NAMALWA (cell line): ENCODE measurements around the gene PLA2G4B.

Experiments used
- DNase-seq: peaks from one replicate; pipeline ENCODE4 v3.0.0-alpha.2; 2015; ENCODE audit warnings: low spot score

The PLA2G4B gene

DNA sequence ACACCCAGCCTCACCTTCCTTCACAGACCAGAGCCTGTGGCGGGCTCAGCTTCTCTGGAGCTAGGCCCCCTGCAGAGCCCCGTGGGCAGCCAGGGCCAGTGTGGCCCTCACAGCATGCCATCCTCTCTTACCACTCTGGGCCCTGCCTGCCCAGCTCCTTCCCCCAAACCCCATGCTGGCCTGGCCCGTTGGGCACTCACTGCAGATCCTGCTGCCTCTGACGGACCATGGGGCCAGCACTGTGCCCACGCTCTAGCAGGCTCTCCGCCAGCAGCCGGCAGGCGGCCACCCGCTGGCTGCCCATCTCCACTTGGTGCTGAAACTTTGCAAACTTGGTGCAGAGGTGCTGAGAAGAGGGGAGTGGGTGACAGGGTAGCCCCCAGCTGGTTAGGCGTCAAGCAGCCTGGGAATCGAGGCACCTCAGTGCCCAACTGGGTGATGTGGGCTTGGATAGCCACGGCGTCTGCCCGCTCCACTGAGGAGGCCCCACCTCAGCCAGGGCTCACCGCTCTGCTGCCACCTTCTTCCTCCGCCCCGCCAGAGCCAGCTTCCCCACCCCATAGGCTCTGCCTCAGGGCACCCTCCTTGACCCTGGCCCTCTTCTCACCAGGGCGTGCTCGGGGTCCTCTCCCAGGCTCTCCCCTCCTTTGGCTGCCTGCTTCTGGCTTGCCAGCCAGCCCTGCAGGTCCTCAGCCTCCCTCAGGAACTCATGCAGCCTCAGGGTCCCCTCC, 32.7 kb downstream of the PLA2G4B start:
- DNase-seq: no peak

DNA sequence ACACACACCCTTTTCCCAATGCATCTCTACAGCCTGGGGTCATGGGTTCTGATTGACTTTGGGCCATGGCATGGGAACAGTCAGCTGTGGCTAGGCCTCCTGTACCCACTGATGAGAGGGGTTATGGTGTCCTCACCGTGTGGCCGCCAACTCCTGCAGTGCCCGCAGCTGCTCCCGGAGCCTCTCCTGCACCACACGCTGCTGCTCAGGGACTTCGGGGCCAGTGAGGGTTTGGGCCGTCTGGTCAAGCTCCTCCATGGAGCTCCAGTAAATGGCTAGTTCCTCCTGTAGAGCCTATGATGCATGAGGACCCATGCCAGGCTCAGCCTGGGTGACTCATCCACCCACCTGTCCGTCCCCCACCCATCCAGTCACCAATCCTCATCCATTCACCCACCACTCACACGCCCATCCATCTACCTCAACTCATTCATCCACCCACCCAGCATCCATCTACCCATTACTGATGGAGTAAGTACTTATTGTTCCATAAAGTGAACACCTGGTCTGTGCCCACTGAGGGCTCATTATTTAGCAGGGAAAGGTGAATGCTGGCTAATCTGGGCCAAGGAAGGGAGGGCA, 33.6 kb downstream of the PLA2G4B start:
- DNase-seq: no peak

DNA sequence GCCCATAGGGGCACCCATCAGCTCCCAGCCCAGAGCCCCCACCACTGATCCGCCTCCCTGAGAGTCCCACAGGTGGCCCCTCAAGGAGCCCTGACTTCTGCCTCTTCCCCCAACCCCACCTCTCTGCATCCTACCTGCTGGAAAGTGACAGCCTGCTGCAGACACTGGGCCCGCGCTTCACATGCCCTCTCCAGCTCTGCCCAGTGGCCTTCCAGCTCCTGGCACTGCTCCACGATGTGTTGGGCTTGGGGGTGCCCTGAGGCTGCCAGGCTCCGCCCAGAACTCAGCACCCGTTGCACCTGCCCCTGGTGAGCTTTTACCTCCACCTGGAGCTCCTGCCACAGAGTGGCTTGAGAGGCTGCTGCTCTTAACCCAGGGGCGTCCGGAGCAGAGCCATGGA, 35.1 kb downstream of the PLA2G4B start:
- no peak for DNase-seq

DNA sequence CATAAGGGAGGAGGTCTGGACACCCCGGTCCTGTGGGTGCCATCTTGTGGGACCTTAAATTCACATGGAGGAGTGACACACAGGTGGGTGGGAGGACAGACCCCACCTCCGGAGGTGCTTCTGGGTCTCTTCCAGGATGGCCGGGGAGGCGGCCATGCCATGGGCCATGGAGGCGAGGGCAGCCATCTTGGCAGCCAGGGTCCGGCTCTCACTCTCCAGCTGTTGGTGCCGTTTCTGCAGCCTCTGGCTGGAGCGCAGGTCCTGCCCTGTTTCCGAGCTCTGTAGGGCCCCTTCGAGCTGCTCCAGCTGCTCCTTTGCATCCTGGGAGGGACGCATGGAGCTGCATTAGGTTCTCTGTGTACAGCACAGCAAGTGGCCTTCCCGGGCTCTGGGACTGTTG, 36.1 kb downstream of the PLA2G4B start:
- no peak for DNase-seq

DNA sequence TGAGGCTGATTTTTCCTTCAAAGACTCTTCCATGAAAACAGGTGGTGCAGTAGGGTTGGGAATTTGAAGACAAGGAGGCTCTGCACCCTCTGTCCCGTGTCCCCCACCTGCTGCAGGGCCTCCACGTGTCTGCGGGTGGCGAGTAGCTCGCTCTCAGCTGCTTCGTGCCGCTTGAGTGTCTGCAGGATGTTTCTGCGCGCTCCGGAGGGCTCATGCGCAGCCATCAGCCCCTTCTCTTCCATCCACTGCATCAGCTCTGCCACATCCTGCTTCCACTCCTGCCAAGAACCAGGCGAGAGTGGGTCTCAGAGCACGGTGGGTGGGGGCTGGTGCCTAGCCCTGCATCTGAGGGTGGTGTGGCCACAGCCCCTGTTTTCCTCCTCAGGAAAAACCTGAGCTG, 37.4 kb downstream of the PLA2G4B start:
- peak; percentile 48 for DNase-seq

DNA sequence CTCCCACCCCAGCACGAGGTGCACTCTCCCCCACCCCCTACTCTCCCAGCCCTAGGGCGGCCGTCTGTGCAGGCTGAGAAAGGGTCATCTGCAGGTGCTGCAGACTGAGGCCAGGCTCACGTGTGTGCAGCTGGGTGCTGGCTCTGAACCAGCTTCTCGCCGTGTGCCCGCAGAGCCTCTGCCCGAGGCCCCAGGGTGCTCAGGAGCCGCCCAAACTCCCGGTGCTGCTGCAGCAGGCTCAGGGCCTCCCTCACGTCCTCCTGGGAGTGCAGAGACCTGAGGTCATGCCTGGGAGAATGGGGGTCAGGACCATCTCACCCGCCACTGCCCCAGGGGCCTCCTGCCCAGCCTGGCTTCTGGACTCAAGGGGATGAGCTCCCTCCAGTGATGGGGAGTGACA, 38.0 kb downstream of the PLA2G4B start:
- DNase-seq: no peak

DNA sequence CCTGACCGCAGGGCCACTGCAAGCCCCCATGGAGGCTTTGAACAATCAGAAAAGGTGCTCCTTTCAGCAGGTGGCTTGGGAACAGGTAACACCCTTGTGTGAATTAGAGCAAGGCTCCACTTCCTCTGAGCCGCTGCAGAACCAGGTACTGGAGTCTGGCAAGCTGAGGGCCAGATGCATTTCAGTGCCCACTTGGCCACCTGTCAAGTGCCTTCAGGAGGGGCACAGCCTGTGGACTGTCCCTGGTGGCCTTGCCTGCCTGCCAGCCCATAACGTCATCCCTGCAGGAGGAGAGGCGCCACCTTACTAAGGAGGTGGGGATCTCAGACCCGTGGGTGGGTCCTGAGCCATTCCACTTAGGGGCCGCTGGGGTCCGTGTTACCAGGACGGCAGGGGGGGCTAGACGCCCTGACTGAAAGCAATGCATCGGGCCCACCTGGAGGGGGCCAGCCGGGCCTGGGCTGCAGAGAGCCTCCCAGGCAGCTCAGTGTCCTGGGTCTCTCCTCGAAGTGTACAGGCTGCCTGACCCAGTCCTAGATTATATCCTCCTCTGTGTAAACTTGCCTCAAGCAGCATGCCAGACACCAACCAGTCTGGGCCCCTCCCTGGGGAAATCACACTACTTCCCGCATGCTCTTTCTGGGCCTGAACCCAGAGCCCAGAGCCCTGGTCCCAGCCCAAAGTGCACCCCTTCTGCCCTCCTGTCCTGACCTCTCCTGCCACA, 39.1 kb downstream of the PLA2G4B start:
- no peak for DNase-seq

DNA sequence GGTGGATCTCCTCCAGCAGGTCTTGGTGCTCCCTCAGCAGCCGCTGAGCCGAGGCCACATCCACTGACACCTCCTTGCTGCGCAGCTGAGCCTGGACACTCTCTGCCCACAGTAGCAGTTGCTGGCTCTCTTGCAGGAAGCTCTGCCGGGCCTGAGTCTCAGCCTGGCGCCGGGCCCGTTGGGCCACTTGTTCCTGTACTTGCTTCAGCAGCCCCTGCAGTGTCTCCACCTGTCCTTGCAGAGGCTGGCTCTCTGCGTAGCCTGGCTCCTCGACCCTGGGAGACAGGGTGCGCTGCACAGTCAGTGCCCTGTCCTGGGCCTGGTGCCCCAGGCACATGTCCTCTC, 39.7 kb downstream of the PLA2G4B start:
- DNase-seq: no peak

DNA sequence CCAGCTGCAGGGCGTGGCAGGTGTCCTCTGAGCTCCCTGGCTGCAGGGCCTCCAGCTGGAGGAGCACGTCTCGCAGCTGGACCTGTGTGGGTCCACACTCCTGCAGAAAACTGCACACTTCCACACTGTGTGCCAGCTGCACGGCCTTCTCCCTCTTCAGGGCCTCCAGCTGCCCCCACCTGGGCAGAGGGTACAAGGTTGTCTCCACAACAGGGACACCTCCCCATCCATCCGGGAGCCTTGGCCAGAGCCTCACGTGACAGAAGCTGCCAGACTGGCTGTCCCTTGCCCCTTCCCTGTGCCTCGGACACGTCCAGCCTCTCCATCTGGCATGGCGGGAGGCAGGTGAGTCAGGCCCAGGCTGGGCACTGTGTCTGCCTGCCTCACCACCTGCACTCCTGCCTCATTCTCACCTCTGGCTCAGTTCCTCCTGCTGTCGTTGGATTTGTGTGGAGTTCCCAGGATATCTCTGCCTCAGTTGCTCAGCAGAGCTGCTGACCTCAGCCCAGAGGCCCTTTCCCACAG, 40.7 kb downstream of the PLA2G4B start:
- no peak for DNase-seq

DNA sequence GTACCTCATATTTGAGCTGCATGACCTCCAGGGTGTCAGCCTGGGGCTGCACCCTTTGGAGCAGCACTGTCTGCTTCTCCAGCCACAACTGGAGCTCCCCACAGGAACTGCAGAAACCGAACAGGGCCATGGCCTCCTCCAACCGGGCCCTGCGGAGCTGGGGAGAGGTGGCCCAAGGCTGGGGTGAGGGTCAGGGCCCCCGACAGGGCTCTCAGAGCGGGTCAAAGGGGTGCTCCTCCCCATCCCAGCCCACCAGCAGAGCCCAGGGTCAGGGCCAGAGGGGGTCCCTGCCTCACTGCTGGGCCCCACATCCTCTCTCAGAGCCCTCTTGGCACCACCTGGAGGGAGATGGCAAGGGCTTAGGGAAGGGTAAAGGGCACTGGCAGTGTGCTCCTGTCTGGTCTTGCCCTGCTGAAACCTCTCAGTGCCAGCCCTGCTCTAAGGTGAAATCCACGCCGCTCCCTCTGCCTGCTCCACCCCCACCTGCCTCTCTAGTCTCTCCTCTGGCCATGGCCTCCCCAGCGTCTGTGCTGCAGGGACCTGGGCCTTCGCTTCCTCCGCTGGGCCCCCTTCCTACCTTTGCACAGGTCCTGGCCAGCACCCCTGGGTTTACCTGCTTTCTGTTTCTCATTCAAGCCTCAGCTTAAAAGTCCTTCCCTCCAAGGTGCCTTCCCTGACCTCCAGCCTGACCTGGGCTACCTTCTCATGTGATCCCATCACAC, 41.7 kb downstream of the PLA2G4B start:
- no peak for DNase-seq

DNA sequence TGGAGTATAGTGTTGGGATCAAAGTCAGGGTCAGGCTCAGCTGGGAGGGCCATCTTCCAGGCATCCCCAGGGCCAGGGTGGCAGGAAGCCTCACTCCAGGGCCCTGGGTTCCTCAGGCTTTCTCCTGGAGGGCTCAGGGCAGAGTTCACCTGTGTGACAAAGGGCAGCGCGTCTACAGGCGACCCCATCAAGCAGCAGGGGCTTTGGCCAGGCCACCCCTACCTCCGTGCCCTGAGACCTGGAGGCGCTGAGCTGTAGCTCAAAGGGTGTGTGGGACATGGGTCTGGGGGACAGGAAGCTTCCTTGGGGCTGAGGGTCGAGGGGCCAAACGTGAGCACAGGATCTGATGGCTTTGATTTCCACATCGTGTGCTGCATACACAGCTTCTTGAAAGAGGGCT, 42.4 kb downstream of the PLA2G4B start:
- DNase-seq: no peak

DNA sequence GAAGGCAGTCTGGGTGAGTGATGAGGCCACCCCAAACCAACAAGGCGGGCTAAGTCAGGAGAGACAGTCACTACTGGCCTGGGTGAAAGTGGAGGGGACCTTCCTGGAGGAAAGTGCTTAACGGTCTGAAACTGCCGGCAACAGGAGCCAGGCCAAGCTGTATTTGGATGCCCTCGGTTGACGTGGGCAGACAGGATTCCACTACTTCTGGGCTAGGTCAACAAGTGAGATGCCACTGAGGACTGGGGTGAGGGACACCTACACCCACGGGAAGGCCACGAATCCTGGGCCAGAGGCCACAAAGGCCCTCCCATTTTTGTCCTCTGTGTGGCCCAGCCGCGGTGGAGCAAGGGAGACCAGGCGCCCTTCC, 42.9 kb downstream of the PLA2G4B start:
- DNase-seq: no peak

DNA sequence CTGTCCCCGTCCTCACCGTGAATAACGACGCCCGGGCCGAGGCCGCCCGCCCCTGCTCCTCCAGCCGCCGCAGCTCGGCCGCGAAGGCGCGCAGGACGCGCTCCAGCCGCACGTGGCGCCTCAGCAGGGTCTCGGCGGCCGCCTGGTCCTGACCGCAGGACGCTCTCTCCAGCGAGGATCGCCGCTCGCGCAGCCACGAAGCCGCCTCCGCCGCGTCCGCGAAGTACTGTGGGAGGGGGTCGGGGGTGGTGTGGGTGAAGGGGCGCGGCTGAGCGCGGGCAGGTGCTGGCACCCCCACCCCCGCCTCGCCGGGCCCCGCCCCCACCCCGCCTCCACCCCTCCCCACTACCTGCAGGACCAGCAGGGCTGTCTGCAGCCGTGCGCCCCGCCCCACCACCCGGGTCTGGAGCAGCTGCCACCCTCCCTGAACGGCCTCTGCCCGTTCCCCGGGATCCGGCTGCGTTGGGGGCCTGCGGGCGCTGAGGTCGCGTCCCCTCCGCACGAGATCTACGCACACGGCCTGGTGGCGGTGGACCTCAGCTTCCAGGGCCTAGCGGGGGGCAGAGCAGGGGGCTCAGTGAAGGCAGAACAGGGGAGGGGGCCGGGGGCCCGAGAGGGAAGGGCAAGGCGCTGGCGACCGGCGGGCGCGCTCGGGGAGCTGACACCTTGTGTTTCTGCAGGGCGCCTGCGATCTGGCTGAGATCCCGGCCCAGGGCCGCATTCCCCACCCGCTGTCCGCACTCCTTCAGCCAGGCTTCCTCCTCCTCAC, 43.5 kb downstream of the PLA2G4B start:
- DNase-seq: no peak

DNA sequence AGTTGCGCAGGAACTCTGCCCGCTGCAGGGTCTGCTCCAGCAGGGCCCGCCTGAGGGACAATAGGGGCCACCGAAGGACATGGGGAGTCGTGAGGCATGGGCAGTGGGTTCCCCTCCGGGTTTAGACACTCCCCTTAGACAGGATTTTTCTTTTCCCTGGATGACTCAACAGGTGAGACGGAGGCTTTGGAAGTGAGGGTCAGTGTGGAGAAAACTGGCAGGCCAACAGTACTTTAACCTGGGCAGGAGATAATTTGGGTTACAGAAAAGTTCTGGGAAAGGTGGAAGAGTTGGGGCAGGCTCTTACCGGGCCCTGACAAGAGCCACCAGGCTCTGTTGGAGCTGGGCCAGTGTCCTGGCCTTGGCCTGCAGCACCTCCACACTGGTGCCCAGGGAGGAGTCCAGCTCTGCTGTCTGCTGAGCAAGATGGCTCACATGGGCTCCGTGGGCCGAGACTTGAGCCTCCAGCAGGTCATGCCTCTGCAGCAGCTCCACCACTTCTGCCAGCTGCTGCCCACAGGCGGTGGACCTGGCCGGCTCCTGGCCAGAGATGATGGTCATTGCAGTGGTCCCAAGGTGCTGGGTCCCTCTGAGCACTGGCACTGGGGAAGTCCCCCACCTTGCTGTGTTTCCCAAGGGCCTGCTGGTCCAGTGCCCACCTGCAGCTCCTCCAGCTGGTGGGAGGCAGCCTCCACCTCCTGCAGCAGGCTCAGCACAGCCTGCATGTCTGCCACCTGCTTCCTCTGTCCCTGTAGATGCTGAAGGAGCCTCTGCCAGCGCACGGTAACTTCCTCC, 44.2 kb downstream of the PLA2G4B start:
- peak; percentile 51 for DNase-seq

DNA sequence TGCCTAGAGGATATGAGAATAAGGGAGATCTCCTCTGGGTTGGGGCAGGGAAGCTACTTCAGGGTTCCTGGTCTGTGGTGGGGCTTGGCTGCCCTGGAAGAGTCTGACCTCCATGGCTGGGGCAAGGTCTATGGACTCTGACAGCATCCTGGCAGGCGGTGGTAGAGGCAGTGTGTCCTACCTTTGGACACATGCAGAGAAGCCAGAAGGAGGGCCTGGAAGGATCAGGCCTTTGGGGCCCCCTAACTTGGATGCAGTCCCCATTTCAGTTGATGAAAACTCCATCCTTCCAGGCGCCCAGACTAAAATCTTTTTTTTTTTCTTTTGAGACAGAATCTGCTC, 44.8 kb downstream of the PLA2G4B start:
- no peak for DNase-seq

DNA sequence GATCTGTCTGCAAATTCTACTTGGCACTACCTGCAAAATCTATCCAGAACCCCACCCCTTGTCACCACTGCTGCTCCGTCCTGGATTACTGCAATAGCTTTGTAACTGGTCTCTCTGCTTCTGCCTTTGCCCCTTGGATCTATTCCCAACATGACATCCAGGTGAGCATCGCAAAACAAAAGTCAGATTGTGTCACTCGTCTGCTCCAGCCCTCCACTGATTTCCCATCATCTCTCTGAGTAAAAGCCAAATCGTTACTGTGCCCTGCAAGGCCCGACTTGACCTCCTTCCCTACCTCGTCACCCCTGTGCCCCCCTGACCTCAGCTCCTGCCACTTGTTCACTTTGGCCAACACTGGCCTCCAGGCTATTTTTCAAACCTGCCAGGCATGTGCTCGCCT, 45.8 kb downstream of the PLA2G4B start:
- no peak for DNase-seq

DNA sequence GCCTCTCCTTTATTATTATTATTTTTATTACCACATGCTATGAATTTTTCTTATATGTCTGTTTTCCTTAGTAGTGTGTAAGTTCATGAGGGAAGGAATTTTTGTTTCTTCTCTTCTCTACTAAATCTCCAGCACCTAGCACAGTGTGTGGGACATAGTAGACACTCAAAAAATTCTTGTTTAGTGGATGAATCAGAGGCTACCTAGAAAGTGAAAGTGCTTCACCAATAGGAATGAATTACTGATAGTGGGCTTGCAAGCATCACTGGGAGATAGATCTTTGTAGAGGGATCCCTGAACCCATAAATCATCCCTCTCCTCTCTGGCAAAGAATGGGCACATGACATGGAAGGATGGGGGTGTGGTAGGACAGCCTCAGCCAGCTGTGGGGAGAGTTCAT, 46.7 kb downstream of the PLA2G4B start:
- no peak for DNase-seq

DNA sequence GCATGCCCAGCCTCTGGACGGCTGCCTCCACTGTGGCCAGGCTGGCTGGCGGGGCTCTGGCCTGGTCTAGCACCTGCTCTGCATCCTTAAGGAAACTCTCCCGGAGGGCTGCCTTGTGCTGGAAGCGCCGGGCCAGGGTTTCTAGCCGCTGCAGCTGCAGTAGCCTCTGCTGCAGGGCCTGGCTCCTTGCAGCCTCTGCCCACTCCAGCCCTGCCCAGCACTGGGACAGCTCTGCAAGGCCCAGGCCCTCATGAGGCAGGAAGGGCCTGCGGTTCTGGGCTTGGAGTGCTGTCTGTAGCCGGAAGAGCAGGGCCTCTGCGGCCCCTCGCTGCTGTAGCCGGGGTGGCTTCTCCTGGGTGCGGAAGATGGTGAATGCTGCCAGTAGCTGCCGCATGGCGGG, 47.2 kb downstream of the PLA2G4B start:
- DNase-seq: no peak

DNA sequence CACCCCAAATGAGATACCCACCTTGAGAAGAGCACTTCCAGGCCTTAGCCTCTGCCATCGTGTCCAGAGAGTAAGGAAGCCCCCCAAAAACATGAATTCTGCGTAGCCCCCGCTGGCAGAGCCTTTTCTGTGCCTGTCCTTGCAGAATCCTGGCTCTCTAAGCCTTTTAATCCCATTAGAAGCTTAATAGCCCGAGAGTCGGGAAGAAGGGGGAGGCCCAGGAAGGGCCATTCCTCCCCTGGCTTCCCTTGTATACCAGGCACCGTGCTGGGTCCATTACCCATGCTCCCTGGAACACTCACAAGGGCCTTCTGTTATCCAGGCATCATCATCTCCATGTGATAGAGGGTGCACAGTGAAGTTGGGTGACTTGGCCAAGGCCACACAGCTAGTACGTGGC, 48.1 kb downstream of the PLA2G4B start:
- DNase-seq: no peak

DNA sequence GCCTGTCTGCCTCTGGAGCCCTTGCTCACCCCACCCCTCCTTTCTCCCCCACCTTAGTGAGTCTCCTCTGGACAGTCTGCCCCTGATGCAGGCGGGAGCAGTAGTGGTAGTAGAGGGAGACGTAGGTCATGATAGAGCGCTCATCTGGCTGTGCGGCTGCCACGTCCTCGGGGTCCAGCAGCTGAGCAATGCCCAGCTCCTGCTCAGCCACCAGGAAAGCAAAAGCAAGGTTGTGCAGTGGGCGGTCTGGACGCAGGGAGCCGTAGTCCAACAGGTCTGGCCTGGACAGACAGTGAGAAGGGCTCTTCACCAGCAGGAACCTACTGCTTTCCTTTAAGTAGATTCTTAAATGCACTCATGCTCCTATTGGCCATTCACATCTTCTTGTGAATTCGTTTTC, 48.5 kb downstream of the PLA2G4B start:
- no peak for DNase-seq

DNA sequence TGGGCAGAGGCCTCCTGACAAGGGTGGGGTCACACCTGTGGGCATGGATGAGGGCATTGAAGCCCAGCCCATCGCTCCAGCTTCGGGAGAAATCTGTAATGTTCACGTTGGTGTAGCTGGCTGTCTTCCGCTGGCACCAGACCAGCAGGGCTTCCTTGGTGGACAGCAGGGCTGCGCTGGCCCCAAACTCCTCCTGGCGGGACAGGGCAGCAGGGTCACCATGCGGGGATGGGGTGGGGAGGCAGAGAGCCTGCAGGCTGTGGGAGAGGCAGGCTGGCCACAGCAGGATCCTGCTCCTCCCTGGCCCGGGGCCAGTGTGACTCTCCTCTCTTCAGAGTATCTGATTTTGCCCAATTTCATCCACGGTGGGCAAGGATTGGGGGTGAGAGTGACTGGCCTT, 49.2 kb downstream of the PLA2G4B start:
- DNase-seq: no peak
